ENCODE data around the gene BAZ2B.

DNA sequence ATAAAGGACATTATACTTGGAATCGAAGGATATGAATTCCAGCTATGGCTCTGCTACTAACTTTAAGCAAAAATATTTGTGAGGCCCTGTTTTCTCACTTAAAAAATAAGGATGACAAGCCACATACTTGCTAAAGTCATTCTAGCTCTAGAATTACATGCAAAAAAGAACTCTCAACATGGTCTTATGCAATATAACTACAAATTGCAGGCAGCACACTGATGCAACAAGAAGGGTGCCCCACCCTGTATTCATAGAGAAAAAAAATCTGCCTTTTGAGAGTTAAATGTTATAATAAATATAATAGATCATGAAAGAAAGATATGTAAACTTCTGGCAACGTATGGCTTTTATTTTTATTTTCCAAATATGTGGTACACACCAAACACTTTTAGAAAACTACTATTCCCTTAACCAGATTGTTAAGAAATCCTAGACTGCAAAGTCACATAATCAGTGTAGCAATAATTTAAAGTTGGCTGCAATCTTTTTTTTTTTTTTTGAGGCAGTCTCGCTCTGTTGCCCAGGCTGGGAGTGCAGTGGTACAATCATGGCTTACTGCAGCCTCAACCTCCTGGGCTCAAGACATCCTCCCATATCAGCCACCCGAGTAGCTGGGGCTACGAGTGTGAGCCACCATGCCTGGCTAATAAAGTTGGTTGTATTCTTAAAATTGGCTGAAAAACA is 289.6 kb downstream of the BAZ2B start:
- TF ChIP-seq, protein P1, sequence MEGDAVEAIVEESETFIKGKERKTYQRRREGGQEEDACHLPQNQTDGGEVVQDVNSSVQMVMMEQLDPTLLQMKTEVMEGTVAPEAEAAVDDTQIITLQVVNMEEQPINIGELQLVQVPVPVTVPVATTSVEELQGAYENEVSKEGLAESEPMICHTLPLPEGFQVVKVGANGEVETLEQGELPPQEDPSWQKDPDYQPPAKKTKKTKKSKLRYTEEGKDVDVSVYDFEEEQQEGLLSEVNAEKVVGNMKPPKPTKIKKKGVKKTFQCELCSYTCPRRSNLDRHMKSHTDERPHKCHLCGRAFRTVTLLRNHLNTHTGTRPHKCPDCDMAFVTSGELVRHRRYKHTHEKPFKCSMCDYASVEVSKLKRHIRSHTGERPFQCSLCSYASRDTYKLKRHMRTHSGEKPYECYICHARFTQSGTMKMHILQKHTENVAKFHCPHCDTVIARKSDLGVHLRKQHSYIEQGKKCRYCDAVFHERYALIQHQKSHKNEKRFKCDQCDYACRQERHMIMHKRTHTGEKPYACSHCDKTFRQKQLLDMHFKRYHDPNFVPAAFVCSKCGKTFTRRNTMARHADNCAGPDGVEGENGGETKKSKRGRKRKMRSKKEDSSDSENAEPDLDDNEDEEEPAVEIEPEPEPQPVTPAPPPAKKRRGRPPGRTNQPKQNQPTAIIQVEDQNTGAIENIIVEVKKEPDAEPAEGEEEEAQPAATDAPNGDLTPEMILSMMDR (IDR thresholded peaks at IDR 0.05), result no peak
- no peak for TF ChIP-seq POLR2A (IDR thresholded peaks at IDR 0.05)
